Gastroesophageal sphincter (tissue), 3 donors: Measurements from ENCODE around the gene PTN.

Source experiments
- POLR2A ChIP-seq, 2 donors: fragments of 450-650 bp; IDR thresholded peaks; one replicate each; pipeline ENCODE4 v1.6.1; 2017; ENCODE audit warnings: antibody characterized with exemption in 2 of 2, mild to moderate bottlenecking in 2 of 2, moderate library complexity in 1 of 2
- POLR2AphosphoS5 ChIP-seq: sonication (generic); formaldehyde crosslinking; IDR thresholded peaks from one replicate; pipeline ENCODE4 v1.6.1; 2017; ENCODE audit warnings: antibody characterized with exemption
- TF ChIP-seq, protein P1 (sequence below), 4 experiments: fragments of 200-600 bp in 2 of 4; fragments of 450-650 bp in 2 of 4; sonication (generic) in 1 of 4; IDR thresholded peaks; one replicate each; pipeline ENCODE4 v1.5.1; 2017 to 2019; ENCODE audit warnings: antibody characterized with exemption in 4 of 4, mild to moderate bottlenecking in 2 of 4, moderate library complexity in 2 of 4

DNA sequence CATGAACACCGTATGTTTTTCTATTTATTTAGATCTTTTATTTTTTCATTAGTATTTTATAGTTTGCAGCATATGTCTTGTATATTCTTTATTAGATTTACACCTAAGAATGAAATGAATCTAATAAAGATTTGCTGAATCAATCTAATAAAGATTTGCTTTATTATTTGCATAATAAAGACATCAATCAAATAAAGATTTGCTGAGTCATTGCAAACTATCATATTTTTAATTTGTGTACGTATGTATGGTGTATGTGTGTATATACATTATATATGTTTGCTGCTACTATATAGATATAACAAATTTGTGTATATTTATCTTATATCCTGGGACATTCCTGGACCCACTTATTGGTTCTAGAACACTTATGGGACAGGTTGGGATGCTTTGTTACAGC, 147.5 kb downstream of the PTN start:
- no peak for TF ChIP-seq POLR2AphosphoS5
- TF ChIP-seq POLR2A (IDR thresholded peaks at IDR 0.05) = no peak
- TF ChIP-seq, protein P1, sequence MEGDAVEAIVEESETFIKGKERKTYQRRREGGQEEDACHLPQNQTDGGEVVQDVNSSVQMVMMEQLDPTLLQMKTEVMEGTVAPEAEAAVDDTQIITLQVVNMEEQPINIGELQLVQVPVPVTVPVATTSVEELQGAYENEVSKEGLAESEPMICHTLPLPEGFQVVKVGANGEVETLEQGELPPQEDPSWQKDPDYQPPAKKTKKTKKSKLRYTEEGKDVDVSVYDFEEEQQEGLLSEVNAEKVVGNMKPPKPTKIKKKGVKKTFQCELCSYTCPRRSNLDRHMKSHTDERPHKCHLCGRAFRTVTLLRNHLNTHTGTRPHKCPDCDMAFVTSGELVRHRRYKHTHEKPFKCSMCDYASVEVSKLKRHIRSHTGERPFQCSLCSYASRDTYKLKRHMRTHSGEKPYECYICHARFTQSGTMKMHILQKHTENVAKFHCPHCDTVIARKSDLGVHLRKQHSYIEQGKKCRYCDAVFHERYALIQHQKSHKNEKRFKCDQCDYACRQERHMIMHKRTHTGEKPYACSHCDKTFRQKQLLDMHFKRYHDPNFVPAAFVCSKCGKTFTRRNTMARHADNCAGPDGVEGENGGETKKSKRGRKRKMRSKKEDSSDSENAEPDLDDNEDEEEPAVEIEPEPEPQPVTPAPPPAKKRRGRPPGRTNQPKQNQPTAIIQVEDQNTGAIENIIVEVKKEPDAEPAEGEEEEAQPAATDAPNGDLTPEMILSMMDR (IDR thresholded peaks at IDR 0.05) = no peak
